Measurements from ENCODE around the gene FAM131A. TPM values are rescaled to one million over a fixed set of nuclear protein-coding genes. Genes with fewer than 3 reads are reported as not detected.

Gene FAM131A
- total and polyA plus RNA-seq, 10 of the 15 experiments (the other 5 are each of a cell fraction or from before 2014, with no cell fraction given), result 0.31 to 4.5 (median 1.5) TPM

DNA sequence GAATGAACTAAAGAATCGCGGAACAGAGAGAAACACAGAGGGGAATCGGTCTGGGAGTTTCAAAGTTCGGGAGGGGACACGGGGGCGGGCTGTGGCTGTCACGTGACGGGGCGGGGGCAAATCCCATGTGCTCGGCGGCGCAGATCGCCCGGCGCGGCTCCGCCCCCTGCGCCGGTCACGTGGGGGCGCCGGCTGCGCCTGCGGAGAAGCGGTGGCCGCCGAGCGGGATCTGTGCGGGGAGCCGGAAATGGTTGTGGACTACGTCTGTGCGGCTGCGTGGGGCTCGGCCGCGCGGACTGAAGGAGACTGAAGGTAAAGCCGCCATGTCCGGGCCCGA, 23.1 kb upstream of the FAM131A start, which contains the start of gene EIF4G1 (continued):
- TF ChIP-seq JUND (IDR thresholded peaks at IDR 0.05; ENCODE audit: low read depth, low read length) (no peak), ZNF217 (IDR thresholded peaks at IDR 0.05) (no peak), NFIC (IDR thresholded peaks at IDR 0.05; ENCODE audit: low read depth, low read length) (no peak), ASH2L (IDR thresholded peaks at IDR 0.05; ENCODE audit: borderline replicate concordance, low read depth) (no peak), PML (IDR thresholded peaks at IDR 0.05; ENCODE audit: low read length) (no peak), FOS (IDR thresholded peaks at IDR 0.05; ENCODE audit: borderline replicate concordance, extremely low read depth, insufficient read length) (no peak), PAX5 (IDR thresholded peaks at IDR 0.05; ENCODE audit: borderline replicate concordance, low read depth, low read length) (no peak), KAT2A (conservative IDR thresholded peaks at IDR 0.05; ENCODE audit: control insufficient read depth, low read depth, low read length) (no peak), YBX1 (IDR thresholded peaks at IDR 0.05) (no peak), ZBTB4 (CRISPR knock-in tag; IDR thresholded peaks at IDR 0.05) (no peak), RFX5 (IDR thresholded peaks at IDR 0.05; ENCODE audit: low read depth, low read length) (no peak), KLF5 (IDR thresholded peaks at IDR 0.05; ENCODE audit: partially characterized antibody) (no peak), NBN (IDR thresholded peaks at IDR 0.05) (no peak), PAX8 (IDR thresholded peaks at IDR 0.05) (no peak), NFXL1 (IDR thresholded peaks at IDR 0.05; ENCODE audit: borderline replicate concordance) (no peak), ZNF207 (IDR thresholded peaks at IDR 0.05; ENCODE audit: borderline replicate concordance) (no peak)
- TF ChIP-seq, protein P1, sequence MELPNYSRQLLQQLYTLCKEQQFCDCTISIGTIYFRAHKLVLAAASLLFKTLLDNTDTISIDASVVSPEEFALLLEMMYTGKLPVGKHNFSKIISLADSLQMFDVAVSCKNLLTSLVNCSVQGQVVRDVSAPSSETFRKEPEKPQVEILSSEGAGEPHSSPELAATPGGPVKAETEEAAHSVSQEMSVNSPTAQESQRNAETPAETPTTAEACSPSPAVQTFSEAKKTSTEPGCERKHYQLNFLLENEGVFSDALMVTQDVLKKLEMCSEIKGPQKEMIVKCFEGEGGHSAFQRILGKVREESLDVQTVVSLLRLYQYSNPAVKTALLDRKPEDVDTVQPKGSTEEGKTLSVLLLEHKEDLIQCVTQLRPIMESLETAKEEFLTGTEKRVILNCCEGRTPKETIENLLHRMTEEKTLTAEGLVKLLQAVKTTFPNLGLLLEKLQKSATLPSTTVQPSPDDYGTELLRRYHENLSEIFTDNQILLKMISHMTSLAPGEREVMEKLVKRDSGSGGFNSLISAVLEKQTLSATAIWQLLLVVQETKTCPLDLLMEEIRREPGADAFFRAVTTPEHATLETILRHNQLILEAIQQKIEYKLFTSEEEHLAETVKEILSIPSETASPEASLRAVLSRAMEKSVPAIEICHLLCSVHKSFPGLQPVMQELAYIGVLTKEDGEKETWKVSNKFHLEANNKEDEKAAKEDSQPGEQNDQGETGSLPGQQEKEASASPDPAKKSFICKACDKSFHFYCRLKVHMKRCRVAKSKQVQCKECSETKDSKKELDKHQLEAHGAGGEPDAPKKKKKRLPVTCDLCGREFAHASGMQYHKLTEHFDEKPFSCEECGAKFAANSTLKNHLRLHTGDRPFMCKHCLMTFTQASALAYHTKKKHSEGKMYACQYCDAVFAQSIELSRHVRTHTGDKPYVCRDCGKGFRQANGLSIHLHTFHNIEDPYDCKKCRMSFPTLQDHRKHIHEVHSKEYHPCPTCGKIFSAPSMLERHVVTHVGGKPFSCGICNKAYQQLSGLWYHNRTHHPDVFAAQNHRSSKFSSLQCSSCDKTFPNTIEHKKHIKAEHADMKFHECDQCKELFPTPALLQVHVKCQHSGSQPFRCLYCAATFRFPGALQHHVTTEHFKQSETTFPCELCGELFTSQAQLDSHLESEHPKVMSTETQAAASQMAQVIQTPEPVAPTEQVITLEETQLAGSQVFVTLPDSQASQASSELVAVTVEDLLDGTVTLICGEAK (IDR thresholded peaks at IDR 0.05; ENCODE audit: borderline replicate concordance), result no peak
- TF ChIP-seq, protein P2, sequence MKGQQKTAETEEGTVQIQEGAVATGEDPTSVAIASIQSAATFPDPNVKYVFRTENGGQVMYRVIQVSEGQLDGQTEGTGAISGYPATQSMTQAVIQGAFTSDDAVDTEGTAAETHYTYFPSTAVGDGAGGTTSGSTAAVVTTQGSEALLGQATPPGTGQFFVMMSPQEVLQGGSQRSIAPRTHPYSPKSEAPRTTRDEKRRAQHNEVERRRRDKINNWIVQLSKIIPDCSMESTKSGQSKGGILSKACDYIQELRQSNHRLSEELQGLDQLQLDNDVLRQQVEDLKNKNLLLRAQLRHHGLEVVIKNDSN (IDR thresholded peaks at IDR 0.05; ENCODE audit: borderline replicate concordance, extremely low read length, insufficient read depth, low read depth, low read length), result peak; percentile 98
- TF ChIP-seq, protein P3, sequence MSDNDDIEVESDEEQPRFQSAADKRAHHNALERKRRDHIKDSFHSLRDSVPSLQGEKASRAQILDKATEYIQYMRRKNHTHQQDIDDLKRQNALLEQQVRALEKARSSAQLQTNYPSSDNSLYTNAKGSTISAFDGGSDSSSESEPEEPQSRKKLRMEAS (IDR thresholded peaks at IDR 0.05; ENCODE audit: low read depth, low read length), result peak; percentile 98
- TF ChIP-seq, protein P4, sequence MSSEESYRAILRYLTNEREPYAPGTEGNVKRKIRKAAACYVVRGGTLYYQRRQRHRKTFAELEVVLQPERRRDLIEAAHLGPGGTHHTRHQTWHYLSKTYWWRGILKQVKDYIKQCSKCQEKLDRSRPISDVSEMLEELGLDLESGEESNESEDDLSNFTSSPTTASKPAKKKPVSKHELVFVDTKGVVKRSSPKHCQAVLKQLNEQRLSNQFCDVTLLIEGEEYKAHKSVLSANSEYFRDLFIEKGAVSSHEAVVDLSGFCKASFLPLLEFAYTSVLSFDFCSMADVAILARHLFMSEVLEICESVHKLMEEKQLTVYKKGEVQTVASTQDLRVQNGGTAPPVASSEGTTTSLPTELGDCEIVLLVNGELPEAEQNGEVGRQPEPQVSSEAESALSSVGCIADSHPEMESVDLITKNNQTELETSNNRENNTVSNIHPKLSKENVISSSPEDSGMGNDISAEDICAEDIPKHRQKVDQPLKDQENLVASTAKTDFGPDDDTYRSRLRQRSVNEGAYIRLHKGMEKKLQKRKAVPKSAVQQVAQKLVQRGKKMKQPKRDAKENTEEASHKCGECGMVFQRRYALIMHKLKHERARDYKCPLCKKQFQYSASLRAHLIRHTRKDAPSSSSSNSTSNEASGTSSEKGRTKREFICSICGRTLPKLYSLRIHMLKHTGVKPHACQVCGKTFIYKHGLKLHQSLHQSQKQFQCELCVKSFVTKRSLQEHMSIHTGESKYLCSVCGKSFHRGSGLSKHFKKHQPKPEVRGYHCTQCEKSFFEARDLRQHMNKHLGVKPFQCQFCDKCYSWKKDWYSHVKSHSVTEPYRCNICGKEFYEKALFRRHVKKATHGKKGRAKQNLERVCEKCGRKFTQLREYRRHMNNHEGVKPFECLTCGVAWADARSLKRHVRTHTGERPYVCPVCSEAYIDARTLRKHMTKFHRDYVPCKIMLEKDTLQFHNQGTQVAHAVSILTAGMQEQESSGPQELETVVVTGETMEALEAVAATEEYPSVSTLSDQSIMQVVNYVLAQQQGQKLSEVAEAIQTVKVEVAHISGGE (CRISPR knock-in tag; IDR thresholded peaks at IDR 0.05), result 0 out of 2 replicates have a peak, but pooled peaks have one; percentile 28
